Activated B cell treated with CpG ODN at 0.5 μM for 24 hours (primary cell): ENCODE results near the gene PRAME. TPM values are rescaled to one million over a fixed set of nuclear protein-coding genes. Genes with fewer than 3 reads are reported as not detected.
"Not testable (repeated sequence)": the region's sequence is repeated elsewhere in the genome, so short reads cannot be mapped to it uniquely, and the experiment has no call there.

Experiments used
- ATAC-seq: fragments of 200-7000 bp; cut with Tn5 transposase; one replicate; pipeline ENCODE4 v1.10.0; 2021; ENCODE audit warnings: low read depth, mild to moderate bottlenecking, moderate library complexity
- CTCF ChIA-PET: fragments of 350-600 bp; sonication (Branson Sonifier 250); formaldehyde crosslinking; loops from one replicate; lab custom pipeline; 2021; ENCODE audit warnings: antibody characterized with exemption; lab: Charles Lee
- POLR2A ChIA-PET: fragments of 350-600 bp; sonication (Branson Sonifier 250); formaldehyde crosslinking; loops from one replicate; lab custom pipeline; 2021; ENCODE audit warnings: antibody characterized with exemption; lab: Charles Lee
- DNase-seq: peaks from one replicate; pipeline ENCODE4 v3.0.0; 2022
- H3K27ac Mint-ChIP-seq: one replicate; pipeline ENCODE4 v1.8.0; 2020; ENCODE audit warnings: mixed read lengths
- H3K27me3 Mint-ChIP-seq: one replicate; pipeline ENCODE4 v1.8.0; 2021; ENCODE audit warnings: mixed read lengths
- H3K36me3 Mint-ChIP-seq: one replicate; pipeline ENCODE4 v1.8.0; 2021; ENCODE audit warnings: low read depth, mixed read lengths
- H3K4me1 Mint-ChIP-seq: one replicate; pipeline ENCODE4 v1.8.0; 2021; ENCODE audit warnings: mixed read lengths
- H3K4me3 Mint-ChIP-seq: one replicate; pipeline ENCODE4 v1.8.0; 2020; ENCODE audit warnings: mild to moderate bottlenecking, mixed read lengths
- H3K9me3 Mint-ChIP-seq: one replicate; pipeline ENCODE4 v1.8.0; 2020; ENCODE audit warnings: mixed read lengths
- CTCF ChIP-seq: fragments of 200-600 bp; IDR thresholded peaks from one replicate; pipeline ENCODE4 v1.8.0; 2022; ENCODE audit warnings: antibody characterized with exemption, mild to moderate bottlenecking
- intact Hi-C: fragments of 100-400 bp; cut with micrococcal nuclease; formaldehyde crosslinking; loops from one replicate; pipeline ENCODE4 v1.15.1; 2024
- total RNA-seq: library from RNA; stranded (reverse); gene quantifications from 2 replicates; pipeline ENCODE4 v1.2.3, GENCODE V29; 2022

The PRAME gene
- total RNA-seq, 1 donor from 2014 or later, result not detected

- TF ChIP-seq CTCF, result no peak
- intact Hi-C loops, result no loop called here
- no peaks in the 10 kb centered on the region for H3K36me3 Mint-ChIP-seq
- ChIA-PET CTCF (no interaction called here), POLR2A (no interaction called here)
- H3K9me3 Mint-ChIP-seq, result peaks cover 3% of the 10 kb centered on the region
- ATAC-seq (no peak), DNase-seq (no peak)
- H3K27ac Mint-ChIP-seq, result no peak overlapping the region
- peaks cover 4% of the 10 kb centered on the region for H3K4me1 Mint-ChIP-seq
- H3K4me3 Mint-ChIP-seq, result no peak overlapping the region
- H3K27me3 Mint-ChIP-seq, result peaks cover 24% of the 10 kb centered on the region
Observed at GRCh38 chr22:22515890-22516289, 43.2 kb downstream of the PRAME start.

GRCh38 chr22:22514431-22514830 is 44.6 kb downstream of the PRAME start:
- ATAC-seq, POLR2A ChIA-PET, H3K4me1 Mint-ChIP-seq, CTCF ChIA-PET, DNase-seq, intact Hi-C loops, H3K4me3 Mint-ChIP-seq, H3K27ac Mint-ChIP-seq, H3K36me3 Mint-ChIP-seq, H3K9me3 Mint-ChIP-seq: not testable (repeated sequence)
- H3K27me3 Mint-ChIP-seq, result peaks cover 24% of the 10 kb centered on the region

- no peaks in the 10 kb centered on the region for H3K36me3 Mint-ChIP-seq
- H3K27me3 Mint-ChIP-seq, result peaks cover 24% of the 10 kb centered on the region
- ChIA-PET POLR2A (no interaction called here), CTCF (interaction anchor here (1.7 kb wide), 1 partner anchor 10 kb away, joined by 4 read pairs; no protein-coding TSS in a partner anchor)
- DNase-seq (no peak), ATAC-seq (no peak)
- H3K27ac Mint-ChIP-seq, result no peak overlapping the region
- intact Hi-C loops, result no loop called here
- H3K4me3 Mint-ChIP-seq, result no peak overlapping the region
- TF ChIP-seq CTCF, result no peak
- peaks cover 6% of the 10 kb centered on the region for H3K9me3 Mint-ChIP-seq
- H3K4me1 Mint-ChIP-seq, result peaks cover 2% of the 10 kb centered on the region
Observed at GRCh38 chr22:22513619-22514018, 45.4 kb downstream of the PRAME start.

GRCh38 chr22:22512951-22513350 is 46.1 kb downstream of the PRAME start:
- H3K9me3 Mint-ChIP-seq, result peaks cover 6% of the 10 kb centered on the region
- ATAC-seq, result no peak
- no peak for TF ChIP-seq CTCF

GRCh38 chr22:22510833-22511232 is 48.2 kb downstream of the PRAME start:
- CTCF ChIA-PET, ATAC-seq, POLR2A ChIA-PET, H3K9me3 Mint-ChIP-seq, H3K27ac Mint-ChIP-seq, DNase-seq, intact Hi-C loops, H3K4me3 Mint-ChIP-seq: not testable (repeated sequence)
- H3K36me3 Mint-ChIP-seq, result peaks cover 11% of the 10 kb centered on the region
- peaks cover 20% of the 10 kb centered on the region for H3K27me3 Mint-ChIP-seq
- peaks cover 10% of the 10 kb centered on the region for H3K4me1 Mint-ChIP-seq

More at GRCh38 chr22:22512951-22513350, 46.1 kb downstream of the PRAME start:
- Mint-ChIP-seq H3K27ac (no peak overlapping the region), H3K27me3 (peaks cover 24% of the 10 kb centered on the region), H3K4me1 (peaks cover 3% of the 10 kb centered on the region), H3K4me3 (no peak overlapping the region), H3K36me3 (peaks cover 2% of the 10 kb centered on the region)
- CTCF ChIA-PET, result interaction anchor here (1.7 kb wide), 1 partner anchor 9 kb away, joined by 4 read pairs; no protein-coding TSS in a partner anchor
- POLR2A ChIA-PET, result no interaction called here
- intact Hi-C loops, result no loop called here
- DNase-seq, result no peak

GRCh38 chr22:22509912-22510311 is 49.2 kb downstream of the PRAME start:
- CTCF ChIA-PET, intact Hi-C loops: not testable (repeated sequence)

More at GRCh38 chr22:22509912-22510311, 49.2 kb downstream of the PRAME start:
- ATAC-seq, H3K9me3 Mint-ChIP-seq, H3K27ac Mint-ChIP-seq, DNase-seq, POLR2A ChIA-PET: not testable (repeated sequence)
- H3K27me3 Mint-ChIP-seq, result peaks cover 10% of the 10 kb centered on the region
- peak overlapping the region; percentile 44 for H3K4me3 Mint-ChIP-seq
- H3K36me3 Mint-ChIP-seq, result peaks cover 15% of the 10 kb centered on the region
- peaks cover 10% of the 10 kb centered on the region for H3K4me1 Mint-ChIP-seq
